Measurements from ENCODE around the gene UBE3C.

- TF ChIP-seq GATA2 (IDR thresholded peaks at IDR 0.05; ENCODE audit: low read depth, low read length) (no peak), GATA3 (IDR thresholded peaks at IDR 0.05; ENCODE audit: low read depth, low read length) (no peak)
These were observed 72.0 kb downstream of the UBE3C start for GRCh38 chr7:157210682-157211081.
